Endothelial cell of umbilical vein (primary cell): Measurements from ENCODE around the gene GLP2R. TPM values are rescaled to one million over a fixed set of nuclear protein-coding genes. Genes with fewer than 3 reads are reported as not detected.

ENCODE experiments used
- BruUV-seq: library from RNA; stranded (reverse); fragments of 400-500 nt; replicated peaks from 2 replicates; lab custom pipeline; 2021; lab: Mats Ljungman, UMichigan
- CTCF ChIA-PET: fragments of 300-600, 350-600 bp; sonication (Branson Sonifier 250); formaldehyde crosslinking; loops from one replicate; lab custom pipeline; 2021; ENCODE audit warnings: antibody characterized with exemption, inconsistent platforms; lab: Charles Lee
- POLR2A ChIA-PET: fragments of 300-600, 350-600 bp; sonication (Branson Sonifier 250); formaldehyde crosslinking; loops from one replicate; lab custom pipeline; 2021; ENCODE audit warnings: antibody characterized with exemption, inconsistent platforms; lab: Charles Lee
- DNase-seq: peaks from one replicate; pipeline ENCODE4 v3.0.0-alpha.2; 2011; ENCODE audit warnings: low read depth, low spot score
- FAIRE-seq: peaks from 2 replicates; lab custom pipeline; 2011; peaks lifted over from hg19 to GRCh38; lab: Jason Lieb, UNC
- H2AFZ ChIP-seq: 2 replicates; pipeline ENCODE4 v1.6.0; 2012; ENCODE audit warnings: low read depth, low read length, control low read depth, inconsistent platforms
- H3K27ac ChIP-seq: 2 replicates; pipeline ENCODE4 v1.5.1; 2011; ENCODE audit warnings: low read depth, mild to moderate bottlenecking, control low read depth, low read length, moderate library complexity; ENCODE audit not compliant: insufficient read depth
- H3K27me3 ChIP-seq, 2 experiments: 2 replicates each; pipeline versions ENCODE4 v1.6.0 to v1.6.1; 2011; ENCODE audit warnings: low read length in 2 of 2, mixed read lengths in 1 of 2; ENCODE audit not compliant: control insufficient read depth in 2 of 2, insufficient read depth in 2 of 2
- H3K36me3 ChIP-seq, 2 experiments: 2 replicates in 1 of 2; 3 replicates in 1 of 2; pipeline ENCODE4 v1.5.1; 2011; ENCODE audit warnings: low read length in 2 of 2, mild to moderate bottlenecking in 1 of 2, moderate library complexity in 1 of 2; ENCODE audit not compliant: control insufficient read depth in 2 of 2, insufficient read depth in 2 of 2; ENCODE audit errors: extremely low read depth in 1 of 2
- H3K4me1 ChIP-seq: 3 replicates; pipeline ENCODE4 v1.5.1; 2011; ENCODE audit warnings: mild to moderate bottlenecking, low read length; ENCODE audit not compliant: control insufficient read depth, insufficient read depth; ENCODE audit errors: extremely low read depth
- H3K4me2 ChIP-seq: 2 replicates; pipeline ENCODE4 v1.6.1; 2011; ENCODE audit warnings: low read length, control low read depth, mixed read lengths; ENCODE audit not compliant: insufficient read depth
- H3K4me3 ChIP-seq, 3 experiments: fragments of 200-600 bp in 1 of 3; sonication (generic), shearing (Covaris generic) in 1 of 3; replicated peaks in 1 of 3; 2 replicates each; pipeline ENCODE4 v1.5.1; 2011 to 2016; ENCODE audit warnings: control low read depth in 3 of 3, low read length in 3 of 3, mild to moderate bottlenecking in 2 of 3, inconsistent platforms in 1 of 3, low read depth in 1 of 3, moderate library complexity in 1 of 3; ENCODE audit not compliant: insufficient read depth in 1 of 3
- H3K79me2 ChIP-seq: 2 replicates; pipeline ENCODE4 v1.6.0; 2012; ENCODE audit warnings: low read length, inconsistent platforms; ENCODE audit not compliant: control insufficient read depth, insufficient read depth
- H3K9ac ChIP-seq: replicated peaks from 2 replicates; pipeline ENCODE3; 2011; ENCODE audit warnings: low read length, control low read depth; ENCODE audit not compliant: insufficient read depth; ENCODE audit errors: extremely low read depth
- H3K9me1 ChIP-seq: replicated peaks from 3 replicates; pipeline ENCODE4 v1.6.0; 2011; ENCODE audit warnings: mild to moderate bottlenecking, low read length; ENCODE audit not compliant: control insufficient read depth, insufficient read depth; ENCODE audit errors: extremely low read depth
- H3K9me3 ChIP-seq: replicated peaks from 2 replicates; pipeline ENCODE4 v1.5.1; 2012; ENCODE audit warnings: low read length, inconsistent platforms; ENCODE audit not compliant: control insufficient read depth, insufficient read depth
- H4K20me1 ChIP-seq: replicated peaks from 2 replicates; pipeline ENCODE3; 2011; ENCODE audit warnings: mild to moderate bottlenecking, low read length; ENCODE audit not compliant: control insufficient read depth, insufficient read depth; ENCODE audit errors: extremely low read depth
- EZH2 ChIP-seq: IDR thresholded peaks from 2 replicates; pipeline ENCODE4 v1.6.1; 2012; ENCODE audit warnings: borderline replicate concordance, low read depth, mild to moderate bottlenecking, moderate library complexity, low read length, inconsistent platforms; ENCODE audit not compliant: severe bottlenecking
- FOS ChIP-seq: IDR thresholded peaks from 2 replicates; pipeline ENCODE4 v1.6.1; 2011; ENCODE audit warnings: mild to moderate bottlenecking, low read length, moderate library complexity, borderline replicate concordance; ENCODE audit not compliant: insufficient read depth
- GATA2 ChIP-seq: IDR thresholded peaks from 2 replicates; pipeline ENCODE4 v1.7.0; 2011; ENCODE audit warnings: low read depth, mild to moderate bottlenecking, moderate library complexity, mixed read lengths, low read length; ENCODE audit not compliant: insufficient read length, insufficient read depth
- JUN ChIP-seq: IDR thresholded peaks from 2 replicates; pipeline ENCODE4 v1.6.1; 2011; ENCODE audit warnings: borderline replicate concordance, low read depth; ENCODE audit not compliant: insufficient read length, insufficient read depth
- MYC ChIP-seq: IDR thresholded peaks from one replicate; pipeline ENCODE4 v1.6.1; 2011; ENCODE audit warnings: mild to moderate bottlenecking, low read depth, low read length
- POLR2A ChIP-seq: IDR thresholded peaks from 2 replicates; pipeline ENCODE4 v1.6.1; 2012; ENCODE audit warnings: low read depth, mild to moderate bottlenecking, control low read depth, low read length
- POLR2AphosphoS5 ChIP-seq: IDR thresholded peaks from 2 replicates; pipeline ENCODE4 v1.6.1; 2012; ENCODE audit warnings: low read depth, mild to moderate bottlenecking, control low read depth, low read length, moderate library complexity; ENCODE audit not compliant: insufficient read depth
- dilution Hi-C: fragments of 300-500 bp; cut with MboI; formaldehyde crosslinking; loops from one replicate; pipeline ENCODE4 v1.15.0; 2019; ENCODE audit warnings: low sequenced_read_pairs; ENCODE audit not compliant: extremely low pct_ligation_motif_present
- intact Hi-C: fragments of 100-400 bp; cut with micrococcal nuclease; formaldehyde crosslinking; loops from one replicate; pipeline ENCODE4 v1.10.0; 2022
- polyA plus RNA-seq, 4 experiments: library from polyadenylated mRNA; depleted of rRNA in 3 of 4; stranded (reverse) in 3 of 4; unstranded in 1 of 4; fragments of >200 nt; gene quantifications; 2 replicates each; pipeline versions ENCODE4 v1.2.1 to v1.2.3, GENCODE V29; 2011 to 2012; ENCODE audit warnings: missing spikeins in 1 of 4
- total RNA-seq: library from RNA; stranded (reverse); gene quantifications from 2 replicates; pipeline ENCODE4 v1.2.3, GENCODE V29; 2021
- TF ChIP-seq, protein P1 (sequence below): IDR thresholded peaks from 2 replicates; pipeline ENCODE4 v1.6.1; 2011; ENCODE audit not compliant: insufficient read depth, insufficient read length
- TF ChIP-seq, protein P2 (sequence below), 2 donors: IDR thresholded peaks; 1 replicate in 1 of 2; 2 replicates in 1 of 2; pipeline ENCODE4 v1.5.1; 2011; ENCODE audit warnings: low read length in 2 of 2, mild to moderate bottlenecking in 2 of 2, moderate library complexity in 2 of 2, control low read depth in 1 of 2, inconsistent platforms in 1 of 2, low read depth in 1 of 2; ENCODE audit not compliant: insufficient read depth in 1 of 2; ENCODE audit errors: extremely low read depth in 1 of 2

GLP2R gene
- total and polyA plus RNA-seq, 2 donors (not counting 3 experiments of a cell fraction or from before 2014, with no cell fraction given), result not detected

DNA sequence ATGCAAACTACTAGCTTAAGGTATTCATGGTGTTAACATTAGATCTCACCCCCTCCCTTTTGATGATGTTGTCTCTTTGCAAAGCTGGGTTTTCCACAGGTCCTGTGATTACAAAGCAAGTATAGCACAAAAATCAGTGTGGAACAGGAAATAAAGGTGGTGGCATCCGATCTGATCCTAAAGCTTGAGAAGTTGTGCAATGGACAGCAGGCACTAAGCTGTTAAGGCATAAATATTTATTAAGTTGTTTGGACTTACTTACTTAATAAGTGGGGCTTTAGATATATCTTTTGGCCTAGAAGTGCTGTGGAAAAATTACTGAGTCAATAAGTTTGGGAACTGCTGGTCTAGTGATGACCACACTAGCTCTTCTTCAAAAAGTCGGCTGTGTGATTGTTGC lies 5.0 kb downstream of the GLP2R start:
- ChIA-PET CTCF (no interaction called here), POLR2A (no interaction called here)
- BruUV-seq, result no TSS peak
- dilution Hi-C loops, result no loop called here
- no peaks in the 10 kb centered on the region for H4K20me1 ChIP-seq
- no peaks in the 10 kb centered on the region for H3K79me2 ChIP-seq
- DNase-seq (no peak), FAIRE-seq (no peak)
- TF ChIP-seq, protein P1, sequence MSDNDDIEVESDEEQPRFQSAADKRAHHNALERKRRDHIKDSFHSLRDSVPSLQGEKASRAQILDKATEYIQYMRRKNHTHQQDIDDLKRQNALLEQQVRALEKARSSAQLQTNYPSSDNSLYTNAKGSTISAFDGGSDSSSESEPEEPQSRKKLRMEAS, result no peak
- TF ChIP-seq JUN, result no peak
- TF ChIP-seq MYC, result no peak
- no peak for TF ChIP-seq FOS
- TF ChIP-seq, protein P2, sequence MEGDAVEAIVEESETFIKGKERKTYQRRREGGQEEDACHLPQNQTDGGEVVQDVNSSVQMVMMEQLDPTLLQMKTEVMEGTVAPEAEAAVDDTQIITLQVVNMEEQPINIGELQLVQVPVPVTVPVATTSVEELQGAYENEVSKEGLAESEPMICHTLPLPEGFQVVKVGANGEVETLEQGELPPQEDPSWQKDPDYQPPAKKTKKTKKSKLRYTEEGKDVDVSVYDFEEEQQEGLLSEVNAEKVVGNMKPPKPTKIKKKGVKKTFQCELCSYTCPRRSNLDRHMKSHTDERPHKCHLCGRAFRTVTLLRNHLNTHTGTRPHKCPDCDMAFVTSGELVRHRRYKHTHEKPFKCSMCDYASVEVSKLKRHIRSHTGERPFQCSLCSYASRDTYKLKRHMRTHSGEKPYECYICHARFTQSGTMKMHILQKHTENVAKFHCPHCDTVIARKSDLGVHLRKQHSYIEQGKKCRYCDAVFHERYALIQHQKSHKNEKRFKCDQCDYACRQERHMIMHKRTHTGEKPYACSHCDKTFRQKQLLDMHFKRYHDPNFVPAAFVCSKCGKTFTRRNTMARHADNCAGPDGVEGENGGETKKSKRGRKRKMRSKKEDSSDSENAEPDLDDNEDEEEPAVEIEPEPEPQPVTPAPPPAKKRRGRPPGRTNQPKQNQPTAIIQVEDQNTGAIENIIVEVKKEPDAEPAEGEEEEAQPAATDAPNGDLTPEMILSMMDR (IDR thresholded peaks at IDR 0.05; ENCODE audit: extremely low read depth in 1 of 2, insufficient read depth in 1 of 2, low read depth in 1 of 2, low read length in 2 of 2), result no peak
- no peak for TF ChIP-seq POLR2A
- TF ChIP-seq GATA2, result no peak
- no peak for TF ChIP-seq POLR2AphosphoS5
- TF ChIP-seq EZH2, result no peak
- no peaks in the 10 kb centered on the region for H3K36me3 ChIP-seq
- H2AFZ ChIP-seq, result no peak overlapping the region
- no peak overlapping the region for H3K4me2 ChIP-seq
- intact Hi-C loops, result no loop called here
- H3K4me3 ChIP-seq, result no peak overlapping the region
- no peaks in the 10 kb centered on the region for H3K4me1 ChIP-seq
- no peak overlapping the region for H3K27ac ChIP-seq
- H3K9me1 ChIP-seq, result no peaks in the 10 kb centered on the region
- H3K9me3 ChIP-seq, result peaks cover 7% of the 10 kb centered on the region
- no peak overlapping the region for H3K9ac ChIP-seq
- no peaks in the 10 kb centered on the region for H3K27me3 ChIP-seq
